Right forelimb (tissue), 1 donor: Measurements from ENCODE around the gene CELSR2.

Experiments
- DNase-seq: peaks from one replicate; pipeline ENCODE4 v3.0.0-alpha.2; 2018

The CELSR2 gene

DNA sequence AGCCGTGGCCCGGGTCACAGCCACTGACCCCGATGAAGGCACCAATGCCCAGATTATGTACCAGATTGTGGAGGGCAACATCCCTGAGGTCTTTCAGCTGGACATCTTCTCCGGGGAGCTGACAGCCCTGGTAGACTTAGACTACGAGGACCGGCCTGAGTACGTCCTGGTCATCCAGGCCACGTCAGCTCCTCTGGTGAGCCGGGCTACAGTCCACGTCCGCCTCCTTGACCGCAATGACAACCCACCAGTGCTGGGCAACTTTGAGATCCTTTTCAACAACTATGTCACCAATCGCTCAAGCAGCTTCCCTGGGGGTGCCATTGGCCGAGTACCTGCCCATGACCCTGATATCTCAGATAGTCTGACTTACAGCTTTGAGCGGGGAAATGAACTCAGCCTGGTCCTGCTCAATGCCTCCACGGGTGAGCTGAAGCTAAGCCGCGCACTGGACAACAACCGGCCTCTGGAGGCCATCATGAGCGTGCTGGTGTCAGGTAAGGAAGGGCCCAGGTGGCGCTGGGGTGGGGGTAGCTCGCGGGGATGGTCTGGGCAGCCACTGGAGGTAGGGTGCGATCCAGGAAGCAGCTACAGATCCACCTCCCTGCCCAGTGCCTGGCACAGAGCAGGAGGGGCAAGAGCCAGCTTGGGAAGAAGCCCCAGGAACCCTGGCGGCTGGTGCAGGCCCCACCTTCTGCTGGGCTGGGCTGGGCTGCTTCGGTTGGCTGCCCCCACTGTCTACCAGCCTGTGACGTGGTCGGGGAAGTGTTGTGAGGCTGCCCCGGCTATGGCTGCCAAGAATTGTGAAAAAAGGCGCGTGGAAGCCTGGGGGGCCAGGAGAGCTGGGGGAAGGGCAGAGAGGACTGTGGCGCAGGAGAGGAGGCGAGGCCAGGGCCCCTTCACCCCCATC is 3.8 kb downstream of the CELSR2 start:
- DNase-seq, result no peak

GRCh38 chr1:109253803-109254620 is 4.7 kb downstream of the CELSR2 start:
- no peak for DNase-seq

- no peak for DNase-seq
Measured at GRCh38 chr1:109254621-109255096, 5.3 kb downstream of the CELSR2 start.

DNA sequence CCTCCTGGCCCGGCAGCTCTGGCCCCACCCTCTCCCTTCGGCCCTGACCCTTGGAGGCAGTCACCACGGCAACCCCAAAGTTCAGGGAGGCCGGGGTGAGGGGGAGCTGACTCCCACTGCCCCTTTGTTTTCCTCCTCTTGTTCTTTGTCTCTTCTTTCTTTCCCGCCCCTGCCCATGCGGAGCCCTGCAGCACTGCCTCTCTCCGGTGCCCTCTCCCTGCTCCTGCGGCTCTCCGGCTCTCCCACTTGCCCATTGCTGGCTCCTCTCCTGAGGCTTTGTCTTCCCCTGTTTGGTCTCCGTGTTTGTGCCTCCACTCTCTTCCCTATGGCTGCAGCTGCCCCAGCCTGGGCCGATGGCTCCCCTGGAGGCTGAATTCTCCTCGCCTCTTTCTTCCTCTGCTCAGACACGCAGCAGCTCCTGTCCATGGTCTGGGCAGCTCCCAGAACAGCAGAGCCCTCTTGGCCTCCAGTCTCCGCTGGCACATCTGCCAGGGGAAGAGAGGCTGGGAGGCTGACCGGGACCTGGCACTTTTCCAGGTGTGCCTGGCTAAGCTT is 5.8 kb downstream of the CELSR2 start:
- DNase-seq, result no peak

- no peak for DNase-seq
Measured at GRCh38 chr1:109255678-109256077, 6.3 kb downstream of the CELSR2 start.

DNA sequence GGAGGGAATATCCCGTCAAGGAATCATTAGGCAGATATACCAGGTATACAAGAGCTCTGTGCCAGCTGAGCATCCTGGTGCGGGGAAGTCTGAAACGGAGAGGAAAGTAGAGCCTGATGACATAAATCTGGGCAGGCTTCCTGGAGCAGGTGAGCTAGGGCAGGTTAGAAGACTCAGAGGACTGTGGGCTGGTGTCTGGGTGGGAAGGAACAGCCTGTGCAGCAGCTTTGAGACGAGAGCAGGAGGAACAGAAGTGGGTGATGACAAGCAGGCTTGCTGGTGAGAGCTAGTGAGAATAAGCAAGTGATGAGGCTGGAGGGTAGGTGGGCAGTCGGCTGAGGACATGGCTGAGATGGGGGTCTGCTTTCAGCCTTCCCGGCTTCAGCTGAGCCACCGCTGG is 6.7 kb downstream of the CELSR2 start:
- no peak for DNase-seq

GRCh38 chr1:109256971-109257681 is 7.8 kb downstream of the CELSR2 start:
- DNase-seq, result no peak

DNA sequence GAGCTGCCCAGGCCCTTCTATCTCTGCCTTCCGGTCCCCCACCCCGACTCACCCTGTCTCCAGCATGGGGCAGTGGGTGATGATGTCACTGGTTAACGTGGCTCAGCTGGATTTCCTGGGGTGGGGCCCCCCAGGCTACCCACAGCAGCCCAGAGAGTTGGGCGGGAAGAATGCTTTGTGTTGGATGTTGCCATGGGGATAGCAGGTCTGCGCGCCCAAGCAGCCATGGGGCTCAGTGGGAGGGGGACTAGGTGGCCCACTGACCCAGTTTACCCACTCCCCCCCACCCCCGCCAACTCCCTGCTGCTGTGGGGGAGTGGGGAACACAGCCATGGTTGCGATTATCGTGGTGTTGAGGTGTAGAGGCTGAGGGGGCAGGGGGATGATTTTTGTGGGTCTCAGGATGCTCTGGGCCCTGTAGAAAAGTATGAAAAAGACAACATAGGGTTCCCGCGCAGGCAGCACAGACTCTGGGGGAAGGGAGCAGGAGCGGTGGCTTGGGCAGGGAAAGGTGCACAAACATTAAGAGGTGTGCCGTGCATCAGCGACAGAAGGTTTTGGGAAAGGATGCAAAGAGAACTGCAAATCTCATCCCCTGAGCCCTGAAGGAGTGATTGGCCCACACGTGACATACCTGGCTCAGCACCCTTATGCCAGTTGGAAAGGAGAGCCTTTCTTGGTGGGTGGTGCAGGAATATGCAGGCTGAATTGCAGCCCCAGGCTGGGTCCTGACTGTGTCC is 8.5 kb downstream of the CELSR2 start:
- no peak for DNase-seq

DNA sequence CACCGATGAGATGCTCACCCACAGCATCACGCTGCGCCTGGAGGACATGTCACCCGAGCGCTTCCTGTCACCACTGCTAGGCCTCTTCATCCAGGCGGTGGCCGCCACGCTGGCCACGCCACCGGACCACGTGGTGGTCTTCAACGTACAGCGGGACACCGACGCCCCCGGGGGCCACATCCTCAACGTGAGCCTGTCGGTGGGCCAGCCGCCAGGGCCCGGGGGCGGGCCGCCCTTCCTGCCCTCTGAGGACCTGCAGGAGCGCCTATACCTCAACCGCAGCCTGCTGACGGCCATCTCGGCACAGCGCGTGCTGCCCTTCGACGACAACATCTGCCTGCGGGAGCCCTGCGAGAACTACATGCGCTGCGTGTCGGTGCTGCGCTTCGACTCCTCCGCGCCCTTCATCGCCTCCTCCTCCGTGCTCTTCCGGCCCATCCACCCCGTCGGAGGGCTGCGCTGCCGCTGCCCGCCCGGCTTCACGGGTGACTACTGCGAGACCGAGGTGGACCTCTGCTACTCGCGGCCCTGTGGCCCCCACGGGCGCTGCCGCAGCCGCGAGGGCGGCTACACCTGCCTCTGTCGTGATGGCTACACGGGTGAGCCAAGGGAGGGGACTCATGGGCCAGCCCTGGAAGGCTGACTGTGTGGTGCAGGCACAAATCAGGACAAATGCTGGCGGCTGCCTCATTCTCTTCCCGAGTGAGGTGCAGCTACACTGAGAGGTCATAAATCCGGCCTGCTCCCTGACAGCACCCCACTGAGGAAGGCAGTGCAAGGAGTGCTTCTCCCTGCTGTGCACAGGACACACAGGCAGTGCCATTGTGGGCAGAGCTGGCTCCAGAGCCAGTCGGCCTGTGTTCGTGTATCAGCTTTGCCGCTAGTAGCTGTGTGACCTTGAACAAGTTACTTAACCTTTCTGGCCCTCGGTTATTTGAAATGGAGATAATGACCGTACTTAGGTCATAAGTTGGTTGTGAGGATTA is 9.4 kb downstream of the CELSR2 start:
- DNase-seq, result no peak

DNA sequence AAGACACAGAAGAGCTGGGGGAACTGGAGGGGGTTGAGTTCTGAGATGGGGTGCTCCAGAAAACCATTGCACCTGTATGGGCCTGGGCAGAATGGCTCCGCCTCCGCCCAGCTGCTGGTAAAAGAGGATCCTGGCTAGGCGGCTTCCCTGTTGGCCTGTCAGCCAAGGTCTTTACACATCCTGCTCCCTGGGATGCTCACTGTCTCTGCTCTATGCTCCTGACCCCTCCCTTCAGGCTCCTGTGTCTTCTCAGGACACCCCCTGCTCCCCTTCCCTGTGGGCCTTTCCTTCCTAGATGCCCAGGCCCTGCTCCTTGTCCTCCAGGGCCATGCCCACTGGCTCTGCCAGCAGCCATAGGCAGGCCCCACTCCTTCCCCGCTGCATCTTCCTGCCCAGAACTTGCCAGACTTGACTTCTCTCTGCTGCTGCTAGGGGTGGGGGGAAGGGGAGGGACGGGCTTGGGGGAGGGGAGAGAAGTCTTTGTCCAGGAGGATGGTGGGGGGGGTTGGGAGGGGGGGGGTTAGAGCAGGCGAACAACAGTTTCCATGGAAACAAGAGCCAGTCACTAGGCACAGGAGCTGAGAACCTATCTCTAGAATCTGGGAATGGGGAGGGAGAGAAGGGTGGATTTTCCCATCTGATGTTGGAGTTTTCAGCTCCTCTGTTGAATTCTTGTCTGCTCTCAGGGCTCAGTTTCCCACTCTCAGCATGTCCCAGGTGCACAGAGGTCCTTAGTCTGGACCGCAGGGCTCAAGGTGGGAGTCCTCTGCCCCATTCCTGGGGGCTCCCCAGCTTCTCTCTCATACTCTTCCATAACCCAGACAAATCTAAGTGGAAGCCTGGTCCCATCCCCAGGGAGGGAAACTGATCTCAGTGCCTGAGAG is 10.6 kb downstream of the CELSR2 start:
- DNase-seq, result no peak

- no peak for DNase-seq
Measured at GRCh38 chr1:109261006-109261405, 11.7 kb downstream of the CELSR2 start.

DNA sequence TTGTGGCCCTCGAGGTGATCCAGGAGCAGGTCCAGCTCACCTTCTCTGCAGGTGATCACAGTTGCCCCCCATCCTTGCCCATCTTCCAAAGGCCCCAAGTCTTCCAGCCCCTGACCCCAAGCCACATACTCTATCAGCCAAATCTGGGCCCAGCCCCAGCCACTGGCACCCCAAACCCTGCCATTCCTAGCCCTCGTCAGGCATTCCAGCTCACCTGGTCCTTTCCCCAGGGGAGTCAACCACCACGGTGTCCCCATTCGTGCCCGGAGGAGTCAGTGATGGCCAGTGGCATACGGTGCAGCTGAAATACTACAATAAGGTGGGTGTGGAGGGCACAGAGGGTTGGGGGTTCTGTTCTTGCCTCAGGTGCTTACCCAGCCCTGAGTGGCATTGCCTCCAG is 12.2 kb downstream of the CELSR2 start:
- no peak for DNase-seq

DNA sequence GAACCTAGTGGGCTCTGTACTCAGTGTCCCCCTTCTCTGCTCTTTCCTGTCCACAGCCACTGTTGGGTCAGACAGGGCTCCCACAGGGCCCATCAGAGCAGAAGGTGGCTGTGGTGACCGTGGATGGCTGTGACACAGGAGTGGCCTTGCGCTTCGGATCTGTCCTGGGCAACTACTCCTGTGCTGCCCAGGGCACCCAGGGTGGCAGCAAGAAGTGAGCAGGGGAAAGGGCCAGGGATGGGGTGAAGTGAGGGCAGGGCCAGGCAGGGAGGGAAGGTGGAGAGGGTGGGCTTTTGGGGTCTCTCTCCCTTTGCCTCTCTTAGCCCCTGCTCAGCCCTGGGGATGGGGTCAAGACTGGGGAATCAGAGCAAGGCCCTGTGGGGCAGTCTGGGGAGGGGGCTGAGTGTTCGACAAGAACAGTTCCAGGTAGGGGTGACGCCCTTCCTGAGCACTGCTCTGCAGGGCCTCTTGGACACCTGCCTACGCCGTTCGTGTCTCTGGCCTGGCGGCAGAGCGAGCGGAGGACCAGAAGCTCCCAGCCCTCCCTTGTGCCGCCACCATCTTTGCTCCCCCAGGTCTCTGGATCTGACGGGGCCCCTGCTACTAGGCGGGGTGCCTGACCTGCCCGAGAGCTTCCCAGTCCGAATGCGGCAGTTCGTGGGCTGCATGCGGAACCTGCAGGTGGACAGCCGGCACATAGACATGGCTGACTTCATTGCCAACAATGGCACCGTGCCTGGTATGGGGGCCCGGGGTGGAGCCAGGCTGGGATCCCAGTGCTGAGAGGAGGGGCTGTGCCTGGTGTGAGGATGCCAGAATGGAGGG is 13.1 kb downstream of the CELSR2 start:
- DNase-seq, result no peak

DNA sequence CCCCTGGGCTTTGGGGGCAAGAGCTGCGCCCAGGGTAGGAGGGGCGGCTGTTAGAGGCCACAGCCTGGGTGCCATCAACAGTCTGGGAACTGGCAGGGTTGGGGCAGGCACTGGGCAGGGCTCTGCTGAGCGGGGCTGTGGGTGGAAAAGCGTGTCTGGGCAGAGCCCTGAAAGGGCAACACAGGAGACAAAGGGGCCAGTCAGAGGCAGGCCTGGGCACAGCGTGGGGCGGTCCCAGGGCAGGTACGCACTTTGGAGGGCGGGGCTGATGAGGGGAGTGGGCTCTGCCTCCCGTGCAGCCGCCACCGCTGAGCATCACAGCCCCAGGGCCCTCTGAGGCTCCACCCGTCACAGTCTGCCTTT is 13.9 kb downstream of the CELSR2 start:
- DNase-seq, result no peak

- DNase-seq, result peak; percentile 88
Measured at GRCh38 chr1:109263597-109264378, 14.4 kb downstream of the CELSR2 start.

DNA sequence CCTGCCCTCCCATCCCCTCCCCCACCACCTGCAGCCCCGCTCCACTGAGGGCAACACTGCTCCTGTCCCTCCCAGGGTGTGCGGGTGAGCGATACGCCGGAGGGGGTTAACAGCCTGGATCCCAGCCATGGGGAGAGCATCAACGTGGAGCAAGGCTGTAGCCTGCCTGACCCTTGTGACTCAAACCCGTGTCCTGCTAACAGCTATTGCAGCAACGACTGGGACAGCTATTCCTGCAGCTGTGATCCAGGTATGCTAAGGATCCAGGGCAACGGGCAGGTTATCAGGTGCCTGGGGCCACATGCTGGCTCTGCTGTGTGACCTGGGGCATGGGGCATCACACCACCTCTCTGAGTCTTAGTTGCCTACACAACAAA is 15.0 kb downstream of the CELSR2 start:
- no peak for DNase-seq

DNA sequence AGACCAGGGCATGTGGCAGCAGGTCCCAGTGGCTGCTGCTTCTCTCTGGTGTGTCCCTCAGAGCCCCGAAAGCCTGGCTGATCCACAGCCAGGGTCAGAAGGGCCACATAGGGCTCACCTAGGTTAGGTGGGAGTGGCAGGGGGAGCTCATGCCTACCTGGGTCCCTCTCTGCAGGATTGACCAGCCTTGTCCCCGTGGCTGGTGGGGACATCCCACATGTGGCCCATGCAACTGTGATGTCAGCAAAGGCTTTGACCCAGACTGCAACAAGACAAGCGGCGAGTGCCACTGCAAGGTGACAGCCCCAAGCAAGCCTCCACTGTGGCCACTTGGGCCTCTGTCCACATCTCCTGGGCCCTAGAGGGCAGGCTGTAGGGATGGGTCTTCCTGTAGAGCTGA is 15.7 kb downstream of the CELSR2 start:
- no peak for DNase-seq

- DNase-seq, result no peak
Measured at GRCh38 chr1:109265741-109266330, 16.5 kb downstream of the CELSR2 start.
